ENCODE results near the gene DGUOK. TPM values are rescaled to one million over a fixed set of nuclear protein-coding genes. Genes with fewer than 3 reads are reported as not detected.

Gene DGUOK
- total RNA-seq, 1 donor = 33.6 TPM

GRCh38 chr2:73910873-73911547 is 15.7 kb upstream of the DGUOK start:
- peaks cover 14% of the 10 kb centered on the region for H3K4me1 ChIP-seq (ENCODE audit: insufficient read depth, low read length)
- no peak overlapping the region for H3K4me3 ChIP-seq (ENCODE audit: low read length)
- no peaks in the 10 kb centered on the region for H3K9me3 ChIP-seq (ENCODE audit: low read depth, low read length)
- H3K27me3 ChIP-seq (ENCODE audit: insufficient read depth, low read length) = no peaks in the 10 kb centered on the region

- H3K4me3 ChIP-seq (ENCODE audit: low read length) = no peak overlapping the region
- H3K9me3 ChIP-seq (ENCODE audit: low read depth, low read length) = no peaks in the 10 kb centered on the region
- no peaks in the 10 kb centered on the region for H3K27me3 ChIP-seq (ENCODE audit: insufficient read depth, low read length)
- peaks cover 13% of the 10 kb centered on the region for H3K4me1 ChIP-seq (ENCODE audit: insufficient read depth, low read length)
Observed at GRCh38 chr2:73911548-73912208, 15.0 kb upstream of the DGUOK start.

GRCh38 chr2:73913414-73914054 is 13.1 kb upstream of the DGUOK start:
- H3K4me1 ChIP-seq (ENCODE audit: insufficient read depth, low read length) = no peaks in the 10 kb centered on the region
- no peak overlapping the region for H3K4me3 ChIP-seq (ENCODE audit: low read length)
- no peaks in the 10 kb centered on the region for H3K27me3 ChIP-seq (ENCODE audit: insufficient read depth, low read length)
- no peaks in the 10 kb centered on the region for H3K9me3 ChIP-seq (ENCODE audit: low read depth, low read length)

- Histone ChIP-seq H3K4me1 (ENCODE audit: insufficient read depth, low read length) (no peaks in the 10 kb centered on the region), H3K9me3 (ENCODE audit: low read depth, low read length) (no peaks in the 10 kb centered on the region), H3K4me3 (ENCODE audit: low read length) (no peak overlapping the region), H3K27me3 (ENCODE audit: insufficient read depth, low read length) (no peaks in the 10 kb centered on the region)
Observed at GRCh38 chr2:73914667-73915066, 12.0 kb upstream of the DGUOK start.

GRCh38 chr2:73915437-73915993 is 11.2 kb upstream of the DGUOK start:
- Histone ChIP-seq H3K4me1 (ENCODE audit: insufficient read depth, low read length) (no peaks in the 10 kb centered on the region), H3K27me3 (ENCODE audit: insufficient read depth, low read length) (no peaks in the 10 kb centered on the region), H3K4me3 (ENCODE audit: low read length) (no peak overlapping the region), H3K9me3 (ENCODE audit: low read depth, low read length) (no peaks in the 10 kb centered on the region)

- no peaks in the 10 kb centered on the region for H3K4me1 ChIP-seq (ENCODE audit: insufficient read depth, low read length)
- no peak overlapping the region for H3K4me3 ChIP-seq (ENCODE audit: low read length)
- H3K27me3 ChIP-seq (ENCODE audit: insufficient read depth, low read length) = no peaks in the 10 kb centered on the region
Observed at GRCh38 chr2:73916666-73917065, 10.0 kb upstream of the DGUOK start.

GRCh38 chr2:73917296-73917695 is 9.4 kb upstream of the DGUOK start:
- H3K9me3 ChIP-seq (ENCODE audit: low read depth, low read length) = no peaks in the 10 kb centered on the region
- no peak overlapping the region for H3K4me3 ChIP-seq (ENCODE audit: low read length)

More at GRCh38 chr2:73916666-73917065, 10.0 kb upstream of the DGUOK start:
- no peaks in the 10 kb centered on the region for H3K9me3 ChIP-seq (ENCODE audit: low read depth, low read length)

GRCh38 chr2:73917696-73918207 is 8.9 kb upstream of the DGUOK start:
- Histone ChIP-seq H3K4me1 (ENCODE audit: insufficient read depth, low read length) (peaks cover 2% of the 10 kb centered on the region), H3K27me3 (ENCODE audit: insufficient read depth, low read length) (no peaks in the 10 kb centered on the region), H3K4me3 (ENCODE audit: low read length) (no peak overlapping the region), H3K9me3 (ENCODE audit: low read depth, low read length) (no peaks in the 10 kb centered on the region)

More at GRCh38 chr2:73917296-73917695, 9.4 kb upstream of the DGUOK start:
- H3K27me3 ChIP-seq (ENCODE audit: insufficient read depth, low read length) = no peaks in the 10 kb centered on the region
- no peaks in the 10 kb centered on the region for H3K4me1 ChIP-seq (ENCODE audit: insufficient read depth, low read length)

- no peak overlapping the region for H3K4me3 ChIP-seq (ENCODE audit: low read length)
- H3K27me3 ChIP-seq (ENCODE audit: insufficient read depth, low read length) = no peaks in the 10 kb centered on the region
- no peaks in the 10 kb centered on the region for H3K9me3 ChIP-seq (ENCODE audit: low read depth, low read length)
- H3K4me1 ChIP-seq (ENCODE audit: insufficient read depth, low read length) = peaks cover 5% of the 10 kb centered on the region
Observed at GRCh38 chr2:73918856-73919255, 7.8 kb upstream of the DGUOK start.

- Histone ChIP-seq H3K4me1 (ENCODE audit: insufficient read depth, low read length) (peaks cover 10% of the 10 kb centered on the region), H3K9me3 (ENCODE audit: low read depth, low read length) (no peaks in the 10 kb centered on the region), H3K27me3 (ENCODE audit: insufficient read depth, low read length) (no peaks in the 10 kb centered on the region), H3K4me3 (ENCODE audit: low read length) (no peak overlapping the region)
Observed at GRCh38 chr2:73919596-73920228, 7.0 kb upstream of the DGUOK start.

- Histone ChIP-seq H3K27me3 (ENCODE audit: insufficient read depth, low read length) (no peaks in the 10 kb centered on the region), H3K9me3 (ENCODE audit: low read depth, low read length) (no peaks in the 10 kb centered on the region), H3K4me3 (ENCODE audit: low read length) (no peak overlapping the region), H3K4me1 (ENCODE audit: insufficient read depth, low read length) (peaks cover 21% of the 10 kb centered on the region)
Observed at GRCh38 chr2:73920577-73921545, 5.8 kb upstream of the DGUOK start.

- H3K27me3 ChIP-seq (ENCODE audit: insufficient read depth, low read length) = no peaks in the 10 kb centered on the region
- H3K4me3 ChIP-seq (ENCODE audit: low read length) = no peak overlapping the region
- no peaks in the 10 kb centered on the region for H3K9me3 ChIP-seq (ENCODE audit: low read depth, low read length)
- peaks cover 24% of the 10 kb centered on the region for H3K4me1 ChIP-seq (ENCODE audit: insufficient read depth, low read length)
Observed at GRCh38 chr2:73921581-73921980, 5.1 kb upstream of the DGUOK start.

GRCh38 chr2:73922681-73923080 is 4.0 kb upstream of the DGUOK start:
- Histone ChIP-seq H3K4me3 (ENCODE audit: low read length) (no peak overlapping the region), H3K4me1 (ENCODE audit: insufficient read depth, low read length) (peaks cover 33% of the 10 kb centered on the region), H3K27me3 (ENCODE audit: insufficient read depth, low read length) (no peaks in the 10 kb centered on the region), H3K9me3 (ENCODE audit: low read depth, low read length) (no peaks in the 10 kb centered on the region)
